Measurements from ENCODE around the gene DPH7. TPM values are rescaled to one million over a fixed set of nuclear protein-coding genes. Genes with fewer than 3 reads are reported as not detected.

DPH7 gene
- total and polyA plus RNA-seq, 2 of the 8 experiments (the other 6 are each of a cell fraction or from before 2014, with no cell fraction given) = 44.6 to 45.5 TPM

DNA sequence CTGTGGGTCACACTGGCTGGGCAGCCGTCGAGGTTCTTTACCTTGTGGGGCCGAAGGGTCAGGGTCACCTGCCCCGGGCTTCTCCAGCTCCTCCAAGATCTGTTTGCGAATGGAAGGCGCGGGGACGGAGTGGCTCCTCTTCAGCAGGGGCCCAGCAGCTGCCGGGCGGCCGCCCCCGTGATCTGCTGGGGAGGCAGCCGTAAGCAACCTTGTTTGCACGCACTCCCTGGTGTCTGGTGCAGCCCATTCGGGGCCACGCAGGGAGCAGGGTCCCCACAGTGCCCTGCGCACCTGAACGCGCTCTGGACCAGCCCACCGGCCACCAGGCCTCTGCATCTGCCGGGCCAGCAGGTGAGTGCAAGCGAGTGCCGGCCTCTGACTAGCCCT is 63.4 kb downstream of the DPH7 start:
- peaks cover 2% of the 10 kb centered on the region for H3K79me1 ChIP-seq (ENCODE audit: low read depth, low read length)
- no peak overlapping the region for H2BK5ac ChIP-seq (ENCODE audit: low read depth, low read length)
- no peak overlapping the region for H3K18ac ChIP-seq (ENCODE audit: extremely low read depth, low read length)
- H4K91ac ChIP-seq (replicated peaks; ENCODE audit: insufficient read length, low read length) = no peak overlapping the region
- H3K4me2 ChIP-seq (ENCODE audit: insufficient read depth in 1 of 2, low read depth in 2 of 2, low read length in 2 of 2) = no peak overlapping the region
- no peak for DNase-seq (ENCODE audit: low read depth in 1 of 2, low spot score in 2 of 2)
- FAIRE-seq = no peak
- no peaks in the 10 kb centered on the region for H3K36me3 ChIP-seq (ENCODE audit: control insufficient read depth in 2 of 4, insufficient read depth in 4 of 4, low read length in 3 of 4)
- H3K23ac ChIP-seq (ENCODE audit: insufficient read length) = no peak overlapping the region
- no peak overlapping the region for H3K14ac ChIP-seq (ENCODE audit: insufficient read length)
- no peak overlapping the region for H3K9ac ChIP-seq (replicated peaks in 1 of 4; ENCODE audit: extremely low read depth in 1 of 4, low read depth in 3 of 4, low read length in 3 of 4)
- no peak overlapping the region for H4K5ac ChIP-seq (ENCODE audit: insufficient read length, low read depth, low read length)
- TF ChIP-seq, protein P1, sequence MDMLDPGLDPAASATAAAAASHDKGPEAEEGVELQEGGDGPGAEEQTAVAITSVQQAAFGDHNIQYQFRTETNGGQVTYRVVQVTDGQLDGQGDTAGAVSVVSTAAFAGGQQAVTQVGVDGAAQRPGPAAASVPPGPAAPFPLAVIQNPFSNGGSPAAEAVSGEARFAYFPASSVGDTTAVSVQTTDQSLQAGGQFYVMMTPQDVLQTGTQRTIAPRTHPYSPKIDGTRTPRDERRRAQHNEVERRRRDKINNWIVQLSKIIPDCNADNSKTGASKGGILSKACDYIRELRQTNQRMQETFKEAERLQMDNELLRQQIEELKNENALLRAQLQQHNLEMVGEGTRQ (IDR thresholded peaks at IDR 0.05; ENCODE audit: low read length) = no peak
- TF ChIP-seq BCL11A (IDR thresholded peaks at IDR 0.05; ENCODE audit: low read depth in 2 of 2, low read length in 2 of 2) = no peak
- no peak for TF ChIP-seq HDAC6 (IDR thresholded peaks at IDR 0.05; ENCODE audit: low read depth, low read length)
- TF ChIP-seq, protein P2, sequence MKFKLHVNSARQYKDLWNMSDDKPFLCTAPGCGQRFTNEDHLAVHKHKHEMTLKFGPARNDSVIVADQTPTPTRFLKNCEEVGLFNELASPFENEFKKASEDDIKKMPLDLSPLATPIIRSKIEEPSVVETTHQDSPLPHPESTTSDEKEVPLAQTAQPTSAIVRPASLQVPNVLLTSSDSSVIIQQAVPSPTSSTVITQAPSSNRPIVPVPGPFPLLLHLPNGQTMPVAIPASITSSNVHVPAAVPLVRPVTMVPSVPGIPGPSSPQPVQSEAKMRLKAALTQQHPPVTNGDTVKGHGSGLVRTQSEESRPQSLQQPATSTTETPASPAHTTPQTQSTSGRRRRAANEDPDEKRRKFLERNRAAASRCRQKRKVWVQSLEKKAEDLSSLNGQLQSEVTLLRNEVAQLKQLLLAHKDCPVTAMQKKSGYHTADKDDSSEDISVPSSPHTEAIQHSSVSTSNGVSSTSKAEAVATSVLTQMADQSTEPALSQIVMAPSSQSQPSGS (IDR thresholded peaks at IDR 0.05; ENCODE audit: low read length) = no peak
- 0 out of 2 replicates have a peak, but pooled peaks have one; percentile 45 for TF ChIP-seq GABPA (IDR thresholded peaks at IDR 0.05; ENCODE audit: borderline replicate concordance, insufficient read depth, low read length)
- no peak for TF ChIP-seq RBBP5 (IDR thresholded peaks at IDR 0.05; ENCODE audit: borderline replicate concordance, low read depth, low read length)
- ChIA-PET POLR2A (ENCODE audit: partially characterized antibody) (no interaction called here), CTCF (ENCODE audit: partially characterized antibody) (no interaction called here)
- no peak overlapping the region for H3K56ac ChIP-seq (replicated peaks; ENCODE audit: insufficient read length, low read depth, low read length)
- H3K4me3 ChIP-seq (ENCODE audit: extremely low read depth in 1 of 4, insufficient read depth in 2 of 4, low read depth in 3 of 4, low read length in 4 of 4) = no peak overlapping the region
- H3K27ac ChIP-seq (ENCODE audit: low read depth, low read length) = no peak overlapping the region
- no peaks in the 10 kb centered on the region for H4K20me1 ChIP-seq (replicated peaks in 1 of 2; ENCODE audit: control insufficient read depth in 1 of 2, insufficient read depth in 2 of 2, low read length in 2 of 2)
- peaks cover 2 to 11% of the 10 kb centered on the region in 2 experiments; a peak in 1 of 4 replicates for H3K9me3 ChIP-seq (ENCODE audit: insufficient read depth in 2 of 2, low read depth in 1 of 2, low read length in 1 of 2)
- H2AK5ac ChIP-seq (ENCODE audit: low read depth, low read length) = no peak overlapping the region
- H3K27me3 ChIP-seq (replicated peaks in 1 of 4; ENCODE audit: control insufficient read depth in 3 of 4, extremely low read depth in 1 of 4, insufficient read depth in 3 of 4, low read length in 3 of 4) = no peaks in the 10 kb centered on the region
- no peaks in the 10 kb centered on the region for H3K79me2 ChIP-seq (ENCODE audit: control insufficient read depth in 1 of 2, insufficient read depth in 2 of 2, low read length in 2 of 2)
- H2BK15ac ChIP-seq (ENCODE audit: low read length) = no peak overlapping the region
- WGBS, 2 experiments (ENCODE audit: extremely low coverage in 1 of 2, insufficient coverage in 1 of 2, insufficient read length in 1 of 2, insufficient replicate concordance in 2 of 2, low coverage in 1 of 2, low lambda C conversion rate in 2 of 2, missing lambda C conversion rate in 1 of 2) = 91% methylated on average over 18 of the region's 23 CpGs; no CpG with 5 or more reads in 1 of the 2 experiments
- no peak overlapping the region for H2BK120ac ChIP-seq (replicated peaks; ENCODE audit: low read depth, low read length)
- H2AFZ ChIP-seq (ENCODE audit: low read length) = no peak overlapping the region
- no peak overlapping the region for H2BK20ac ChIP-seq (ENCODE audit: low read length)
- H4K8ac ChIP-seq (ENCODE audit: extremely low read depth, insufficient read depth, low read length) = no peak overlapping the region
- H3K4ac ChIP-seq (replicated peaks; ENCODE audit: insufficient read length, low read depth, low read length) = no peak overlapping the region
- no peaks in the 10 kb centered on the region; a peak in 1 of 7 replicates for H3K4me1 ChIP-seq (replicated peaks in 1 of 4; ENCODE audit: control insufficient read depth in 3 of 4, insufficient read depth in 4 of 4, low read length in 3 of 4)
- H3K23me2 ChIP-seq (ENCODE audit: low read depth, low read length) = peaks cover 3% of the 10 kb centered on the region; the same call in 1 of the 2 replicates
- no peak overlapping the region for H2BK12ac ChIP-seq (ENCODE audit: low read depth, low read length)
